ENCODE results near the gene FGF11. TPM values are rescaled to one million over a fixed set of nuclear protein-coding genes. Genes with fewer than 3 reads are reported as not detected.

Gene FGF11
- total RNA-seq, 1 donor from 2014 or later: 22.4 TPM

DNA sequence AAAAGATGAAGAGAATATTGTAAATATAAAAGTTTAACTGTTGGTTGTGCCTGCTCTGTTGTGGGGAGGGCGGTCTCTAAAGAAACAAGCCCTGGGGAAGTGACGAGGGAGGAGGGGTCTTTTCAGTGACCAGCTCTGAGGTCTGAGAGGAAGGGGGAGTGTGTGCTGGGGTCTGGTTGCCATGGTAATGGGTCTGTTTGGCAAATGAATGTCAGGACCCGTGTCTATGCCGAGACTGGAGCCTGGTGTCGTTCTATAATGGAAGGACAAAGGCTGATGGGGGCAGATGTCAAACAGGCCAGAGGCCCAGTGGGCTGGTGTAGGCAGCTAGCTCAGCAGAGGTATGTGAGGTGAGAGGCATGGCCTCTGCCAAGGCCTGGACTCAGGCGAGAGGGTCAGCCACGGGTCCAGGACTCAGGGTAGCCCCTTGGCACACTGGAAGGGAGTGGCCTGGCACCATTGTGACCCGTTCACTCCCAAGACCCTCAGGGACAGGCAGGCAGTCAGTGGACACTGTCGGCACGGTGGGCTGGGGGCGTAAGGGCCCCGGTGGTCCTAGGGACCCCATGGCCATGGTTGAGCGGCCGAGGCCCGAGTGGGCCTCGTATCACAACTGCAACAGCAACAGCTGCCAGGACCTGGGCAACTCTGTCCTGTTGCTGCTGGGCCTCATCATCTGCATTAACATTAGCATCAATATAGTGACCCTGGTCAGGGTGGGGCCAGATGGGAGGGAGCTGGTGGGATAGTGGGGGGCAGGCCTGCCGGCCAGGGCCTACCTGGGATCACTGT is 19.3 kb upstream of the FGF11 start, which contains the start of gene SPEM1:
Gene SPEM1, plus strand, starts transcription at position 506 of the 792 bp plus-strand sequence. Its CDS starts 61 bp downstream, at position 567.
- Histone ChIP-seq H3K9me3 (ENCODE audit: insufficient read depth, low read depth, low read length) (no peaks in the 10 kb centered on the region), H3K27me3 (ENCODE audit: insufficient read depth, low read length) (no peaks in the 10 kb centered on the region), H3K36me3 (ENCODE audit: insufficient read depth, low read length) (no peaks in the 10 kb centered on the region), H4K20me1 (ENCODE audit: insufficient read depth, low read length) (peaks cover 19% of the 10 kb centered on the region), H3K9ac (ENCODE audit: low read length) (no peak within 1 kb of the TSS), H3K79me2 (ENCODE audit: insufficient read depth, low read length) (no peaks in the 10 kb centered on the region), H3K4me2 (ENCODE audit: low read length) (no peak within 1 kb of the TSS), H3K4me3 (ENCODE audit: insufficient read depth, low read depth, low read length) (no peak within 1 kb of the TSS), H3K27ac (ENCODE audit: low read depth, low read length) (no peak within 1 kb of the TSS), H3K4me1 (ENCODE audit: insufficient read depth, low read length) (no peaks in the 10 kb centered on the region), H2AFZ (ENCODE audit: low read depth, low read length) (no peak within 1 kb of the TSS)
- no peaks in the 10 kb centered on the region for H3K27me3 Mint-ChIP-seq (ENCODE audit: low read depth, unreplicated experiment)
- H3K4me1 Mint-ChIP-seq (ENCODE audit: low read depth, unreplicated experiment): no peaks in the 10 kb centered on the region
- DNase-seq (ENCODE audit: low read depth): no peak
- H3K4me3 Mint-ChIP-seq (ENCODE audit: unreplicated experiment): peak within 1 kb of the TSS; percentile 54
- FAIRE-seq: no peak
- TF ChIP-seq EZH2 (IDR thresholded peaks at IDR 0.05; ENCODE audit: insufficient read depth, low read length): no peak
- TF ChIP-seq, protein P1, sequence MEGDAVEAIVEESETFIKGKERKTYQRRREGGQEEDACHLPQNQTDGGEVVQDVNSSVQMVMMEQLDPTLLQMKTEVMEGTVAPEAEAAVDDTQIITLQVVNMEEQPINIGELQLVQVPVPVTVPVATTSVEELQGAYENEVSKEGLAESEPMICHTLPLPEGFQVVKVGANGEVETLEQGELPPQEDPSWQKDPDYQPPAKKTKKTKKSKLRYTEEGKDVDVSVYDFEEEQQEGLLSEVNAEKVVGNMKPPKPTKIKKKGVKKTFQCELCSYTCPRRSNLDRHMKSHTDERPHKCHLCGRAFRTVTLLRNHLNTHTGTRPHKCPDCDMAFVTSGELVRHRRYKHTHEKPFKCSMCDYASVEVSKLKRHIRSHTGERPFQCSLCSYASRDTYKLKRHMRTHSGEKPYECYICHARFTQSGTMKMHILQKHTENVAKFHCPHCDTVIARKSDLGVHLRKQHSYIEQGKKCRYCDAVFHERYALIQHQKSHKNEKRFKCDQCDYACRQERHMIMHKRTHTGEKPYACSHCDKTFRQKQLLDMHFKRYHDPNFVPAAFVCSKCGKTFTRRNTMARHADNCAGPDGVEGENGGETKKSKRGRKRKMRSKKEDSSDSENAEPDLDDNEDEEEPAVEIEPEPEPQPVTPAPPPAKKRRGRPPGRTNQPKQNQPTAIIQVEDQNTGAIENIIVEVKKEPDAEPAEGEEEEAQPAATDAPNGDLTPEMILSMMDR (IDR thresholded peaks at IDR 0.05; ENCODE audit: insufficient read depth, low read depth, low read length): no peak
- no peaks in the 10 kb centered on the region for H3K9me3 Mint-ChIP-seq (ENCODE audit: unreplicated experiment)
- H3K27ac Mint-ChIP-seq (ENCODE audit: unreplicated experiment): peak within 1 kb of the TSS; percentile 38
- H3K36me3 Mint-ChIP-seq (ENCODE audit: low read depth, unreplicated experiment): peaks cover 20% of the 10 kb centered on the region

DNA sequence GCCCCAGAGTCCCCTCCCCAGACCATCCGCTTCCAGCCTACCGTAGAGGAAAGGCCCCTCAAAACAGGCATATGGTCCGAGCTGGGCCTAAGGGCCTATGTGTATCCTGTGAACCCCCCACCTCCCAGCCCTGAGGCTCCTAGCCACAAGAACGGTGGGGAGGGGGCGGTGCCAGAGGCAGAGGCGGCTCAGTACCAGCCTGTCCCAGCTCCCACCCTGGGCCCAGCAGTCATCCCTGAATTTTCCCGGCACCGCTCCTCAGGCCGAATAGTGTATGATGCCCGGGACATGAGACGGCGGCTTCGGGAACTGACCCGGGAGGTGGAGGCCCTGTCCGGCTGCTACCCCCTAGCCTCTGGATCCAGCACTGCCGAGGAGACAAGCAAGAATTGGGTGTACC is 18.1 kb upstream of the FGF11 start:
- H3K9me3 Mint-ChIP-seq (ENCODE audit: unreplicated experiment): no peaks in the 10 kb centered on the region
- no peak overlapping the region for H3K27ac Mint-ChIP-seq (ENCODE audit: unreplicated experiment)
- no peak overlapping the region for H3K9ac ChIP-seq (ENCODE audit: low read length)
- FAIRE-seq (no peak), DNase-seq (ENCODE audit: low read depth) (no peak)
- no peaks in the 10 kb centered on the region for H3K79me2 ChIP-seq (ENCODE audit: insufficient read depth, low read length)
- TF ChIP-seq EZH2 (IDR thresholded peaks at IDR 0.05; ENCODE audit: insufficient read depth, low read length): no peak
- TF ChIP-seq, protein P1 (IDR thresholded peaks at IDR 0.05; ENCODE audit: insufficient read depth, low read depth, low read length): no peak
- no peaks in the 10 kb centered on the region for H3K36me3 ChIP-seq (ENCODE audit: insufficient read depth, low read length)
- no peaks in the 10 kb centered on the region for H3K4me1 Mint-ChIP-seq (ENCODE audit: low read depth, unreplicated experiment)
- no peak overlapping the region for H3K4me2 ChIP-seq (ENCODE audit: low read length)
- no peaks in the 10 kb centered on the region for H3K27me3 ChIP-seq (ENCODE audit: insufficient read depth, low read length)
- H3K4me3 ChIP-seq (ENCODE audit: insufficient read depth, low read depth, low read length): no peak overlapping the region
- H3K27me3 Mint-ChIP-seq (ENCODE audit: low read depth, unreplicated experiment): no peaks in the 10 kb centered on the region
- H4K20me1 ChIP-seq (ENCODE audit: insufficient read depth, low read length): peaks cover 17% of the 10 kb centered on the region
- no peaks in the 10 kb centered on the region for H3K9me3 ChIP-seq (ENCODE audit: insufficient read depth, low read depth, low read length)
- H3K4me1 ChIP-seq (ENCODE audit: insufficient read depth, low read length): no peaks in the 10 kb centered on the region
- no peak overlapping the region for H2AFZ ChIP-seq (ENCODE audit: low read depth, low read length)
- no peak overlapping the region for H3K27ac ChIP-seq (ENCODE audit: low read depth, low read length)
- no peak overlapping the region for H3K4me3 Mint-ChIP-seq (ENCODE audit: unreplicated experiment)
- H3K36me3 Mint-ChIP-seq (ENCODE audit: low read depth, unreplicated experiment): peaks cover 13% of the 10 kb centered on the region

DNA sequence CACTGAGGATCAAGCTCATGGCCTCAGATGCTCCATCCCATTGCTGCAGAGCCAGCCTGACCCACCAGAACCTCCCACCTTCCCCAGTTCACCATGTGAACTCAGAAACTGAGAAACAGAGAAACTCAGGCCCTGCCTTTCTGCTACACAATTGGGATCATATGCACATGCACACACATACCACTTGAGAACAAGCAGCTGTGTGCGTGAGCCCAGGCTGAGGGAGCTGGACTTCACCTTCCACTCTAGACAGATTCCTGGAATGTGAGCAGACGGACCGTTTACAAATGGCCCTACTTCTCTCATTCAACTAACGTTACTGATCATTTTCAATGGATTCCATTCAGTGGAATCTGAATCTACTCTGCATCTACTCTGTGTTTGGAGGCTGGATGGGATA is 15.6 kb upstream of the FGF11 start:
- H3K27ac Mint-ChIP-seq (ENCODE audit: unreplicated experiment): no peak overlapping the region
- Histone ChIP-seq H3K4me1 (ENCODE audit: insufficient read depth, low read length) (no peaks in the 10 kb centered on the region), H3K4me2 (ENCODE audit: low read length) (no peak overlapping the region), H3K27ac (ENCODE audit: low read depth, low read length) (no peak overlapping the region), H3K9me3 (ENCODE audit: insufficient read depth, low read depth, low read length) (no peaks in the 10 kb centered on the region), H3K79me2 (ENCODE audit: insufficient read depth, low read length) (no peaks in the 10 kb centered on the region), H3K4me3 (ENCODE audit: insufficient read depth, low read depth, low read length) (no peak overlapping the region), H3K9ac (ENCODE audit: low read length) (no peak overlapping the region), H3K27me3 (ENCODE audit: insufficient read depth, low read length) (no peaks in the 10 kb centered on the region), H2AFZ (ENCODE audit: low read depth, low read length) (no peak overlapping the region), H3K36me3 (ENCODE audit: insufficient read depth, low read length) (no peaks in the 10 kb centered on the region), H4K20me1 (ENCODE audit: insufficient read depth, low read length) (peaks cover 8% of the 10 kb centered on the region)
- no peak overlapping the region for H3K4me3 Mint-ChIP-seq (ENCODE audit: unreplicated experiment)
- peaks cover 8% of the 10 kb centered on the region for H3K36me3 Mint-ChIP-seq (ENCODE audit: low read depth, unreplicated experiment)
- no peaks in the 10 kb centered on the region for H3K27me3 Mint-ChIP-seq (ENCODE audit: low read depth, unreplicated experiment)
- FAIRE-seq (no peak), DNase-seq (ENCODE audit: low read depth) (no peak)
- no peaks in the 10 kb centered on the region for H3K9me3 Mint-ChIP-seq (ENCODE audit: unreplicated experiment)
- H3K4me1 Mint-ChIP-seq (ENCODE audit: low read depth, unreplicated experiment): no peaks in the 10 kb centered on the region
- TF ChIP-seq EZH2 (IDR thresholded peaks at IDR 0.05; ENCODE audit: insufficient read depth, low read length): no peak
- TF ChIP-seq, protein P1 (IDR thresholded peaks at IDR 0.05; ENCODE audit: insufficient read depth, low read depth, low read length): no peak
